Measurements from ENCODE around the gene TRDN. TPM values are rescaled to one million over a fixed set of nuclear protein-coding genes. Genes with fewer than 3 reads are reported as not detected.

The TRDN gene
- total RNA-seq, 1 experiment from 2014 or later: 39.8 TPM

- DNase-seq (ENCODE audit: low spot score) (no peak), ATAC-seq (no peak)
- H3K27me3 Mint-ChIP-seq (ENCODE audit: low read depth): peaks cover 2% of the 10 kb centered on the region; the same call in 1 of the 2 replicates
- TF ChIP-seq ZNF121 (CRISPR knock-in tag; IDR thresholded peaks at IDR 0.05): no peak
- no peak for TF ChIP-seq AR (CRISPR knock-in tag; IDR thresholded peaks at IDR 0.05)
- no peak for TF ChIP-seq ERG (CRISPR knock-in tag; IDR thresholded peaks at IDR 0.05)
- TF ChIP-seq NFYB (CRISPR knock-in tag; conservative IDR thresholded peaks at IDR 0.05; ENCODE audit: low read depth): no peak
- no peak for TF ChIP-seq FOXK1 (CRISPR knock-in tag; IDR thresholded peaks at IDR 0.05)
- no peak for TF ChIP-seq HMGXB4 (CRISPR knock-in tag; IDR thresholded peaks at IDR 0.05)
- TF ChIP-seq GABPB1 (CRISPR knock-in tag; IDR thresholded peaks at IDR 0.05): no peak
- no peak for TF ChIP-seq MLX (CRISPR knock-in tag; IDR thresholded peaks at IDR 0.05)
- TF ChIP-seq TCF7 (CRISPR knock-in tag; IDR thresholded peaks at IDR 0.05; ENCODE audit: low read depth): no peak
- TF ChIP-seq ZSCAN18 (CRISPR knock-in tag; IDR thresholded peaks at IDR 0.05): no peak
- no peak for TF ChIP-seq FOXJ3 (CRISPR knock-in tag; IDR thresholded peaks at IDR 0.05; ENCODE audit: borderline replicate concordance)
- no peak for TF ChIP-seq RELA (CRISPR knock-in tag; IDR thresholded peaks at IDR 0.05; ENCODE audit: borderline replicate concordance)
- TF ChIP-seq ATF6 (CRISPR knock-in tag; IDR thresholded peaks at IDR 0.05): no peak
- no peak for TF ChIP-seq NFATC4 (CRISPR knock-in tag; IDR thresholded peaks at IDR 0.05)
- H3K36me3 Mint-ChIP-seq: no peaks in the 10 kb centered on the region
- H3K27ac Mint-ChIP-seq: no peak overlapping the region
- H3K4me1 Mint-ChIP-seq: peaks cover 20% of the 10 kb centered on the region
- ChIA-PET CTCF (no interaction called here), POLR2A (no interaction called here)
- no peak overlapping the region for H3K4me3 Mint-ChIP-seq
- H3K9me3 Mint-ChIP-seq: peaks cover 5% of the 10 kb centered on the region; the same call in 1 of the 2 replicates
These were observed 26.7 kb upstream of the TRDN start for GRCh38 chr6:123663436-123663835.

GRCh38 chr6:123662757-123663156 is 26.0 kb upstream of the TRDN start:
- H3K27me3 Mint-ChIP-seq (ENCODE audit: low read depth): no peaks in the 10 kb centered on the region
- ChIA-PET CTCF (no interaction called here), POLR2A (no interaction called here)
- no peak for ATAC-seq
- H3K9me3 Mint-ChIP-seq: peaks cover 5% of the 10 kb centered on the region; the same call in 1 of the 2 replicates
- no peaks in the 10 kb centered on the region for H3K36me3 Mint-ChIP-seq
- no peak for DNase-seq (ENCODE audit: low spot score)
- no peak overlapping the region for H3K27ac Mint-ChIP-seq
- H3K4me1 Mint-ChIP-seq: peaks cover 13% of the 10 kb centered on the region
- no peak overlapping the region for H3K4me3 Mint-ChIP-seq
- TF ChIP-seq FOXP4 (CRISPR knock-in tag; IDR thresholded peaks at IDR 0.05) (no peak), ZNF317 (CRISPR knock-in tag; IDR thresholded peaks at IDR 0.05; ENCODE audit: borderline replicate concordance, low read depth) (no peak), RORB (CRISPR knock-in tag; IDR thresholded peaks at IDR 0.05) (no peak), HMGA2 (CRISPR knock-in tag; IDR thresholded peaks at IDR 0.05) (no peak), EMX1 (CRISPR knock-in tag; IDR thresholded peaks at IDR 0.05) (no peak), ERG (CRISPR knock-in tag; IDR thresholded peaks at IDR 0.05) (no peak), NFATC4 (CRISPR knock-in tag; IDR thresholded peaks at IDR 0.05) (no peak), ZNF121 (CRISPR knock-in tag; IDR thresholded peaks at IDR 0.05) (no peak), NFE2L1 (CRISPR knock-in tag; IDR thresholded peaks at IDR 0.05) (no peak), ZSCAN18 (CRISPR knock-in tag; IDR thresholded peaks at IDR 0.05) (no peak)
